ENCODE measurements around the gene GRK5. TPM values are rescaled to one million over a fixed set of nuclear protein-coding genes. Genes with fewer than 3 reads are reported as not detected.
A peak's percentile ranks its signal among the peaks of the same experiment; 100 is the strongest.

Gene GRK5
- total and polyA plus RNA-seq, 2 donors from 2014 or later, result 7.3 to 18.7 TPM

DNA sequence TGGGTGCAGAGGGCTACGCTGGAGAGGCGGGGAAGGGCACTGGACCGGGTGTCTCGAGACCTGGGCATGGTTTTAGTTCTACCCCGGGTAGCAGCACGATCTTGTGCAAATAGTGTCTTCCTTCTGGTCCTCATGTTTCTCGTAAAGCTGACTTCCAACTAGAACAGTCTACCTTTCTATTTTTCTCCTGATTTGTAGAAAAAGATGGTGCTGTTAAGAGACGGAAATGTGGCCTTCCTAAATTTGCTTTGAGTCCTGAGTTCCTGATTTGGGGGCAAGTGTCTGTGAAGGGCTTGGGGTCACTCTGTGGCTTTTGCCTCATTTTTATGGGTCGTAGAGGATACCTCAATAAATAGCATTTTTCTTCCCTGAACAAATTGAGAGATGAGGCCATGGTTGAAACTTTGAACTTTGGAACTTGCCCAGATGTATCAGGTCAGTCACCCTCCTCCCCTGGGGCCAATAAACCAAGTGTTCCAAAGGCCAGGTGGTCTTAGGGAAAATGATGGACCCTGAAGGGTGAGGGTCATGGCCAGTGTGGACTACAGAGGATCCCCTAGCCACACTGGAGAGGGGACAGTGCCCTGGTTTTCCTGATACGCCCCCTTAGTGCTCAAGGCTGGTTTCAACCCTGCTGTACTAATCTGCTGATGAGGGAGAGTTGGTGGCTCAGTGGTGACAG lies 45.2 kb downstream of the GRK5 start:
- H3K27me3 ChIP-seq (ENCODE audit: control insufficient read depth, insufficient read depth, low read length), result no peaks in the 10 kb centered on the region
- H3K9me3 ChIP-seq (ENCODE audit: control insufficient read depth in 2 of 3, insufficient read depth in 1 of 3, low read length in 3 of 3), result no peaks in the 10 kb centered on the region
- H3K27ac ChIP-seq (ENCODE audit: low read depth in 2 of 2, low read length in 2 of 2), result peak overlapping the region; percentile 53 to 81
- peak overlapping the region in 1 of 3 donors; percentile 41 for H3K9ac ChIP-seq (ENCODE audit: low read length in 3 of 3)
- no peaks in the 10 kb centered on the region for H3K36me3 ChIP-seq (ENCODE audit: control insufficient read depth in 2 of 3, insufficient read depth in 3 of 3, low read length in 3 of 3)
- no peak overlapping the region for H3K4me3 ChIP-seq (ENCODE audit: low read length in 3 of 3)
- peaks cover 0 to 26% (median 13%) of the 10 kb centered on the region in 3 donors for H3K4me1 ChIP-seq (ENCODE audit: control insufficient read depth in 2 of 3, insufficient read depth in 2 of 3, low read depth in 1 of 3, low read length in 3 of 3)
- TF ChIP-seq, protein P1, sequence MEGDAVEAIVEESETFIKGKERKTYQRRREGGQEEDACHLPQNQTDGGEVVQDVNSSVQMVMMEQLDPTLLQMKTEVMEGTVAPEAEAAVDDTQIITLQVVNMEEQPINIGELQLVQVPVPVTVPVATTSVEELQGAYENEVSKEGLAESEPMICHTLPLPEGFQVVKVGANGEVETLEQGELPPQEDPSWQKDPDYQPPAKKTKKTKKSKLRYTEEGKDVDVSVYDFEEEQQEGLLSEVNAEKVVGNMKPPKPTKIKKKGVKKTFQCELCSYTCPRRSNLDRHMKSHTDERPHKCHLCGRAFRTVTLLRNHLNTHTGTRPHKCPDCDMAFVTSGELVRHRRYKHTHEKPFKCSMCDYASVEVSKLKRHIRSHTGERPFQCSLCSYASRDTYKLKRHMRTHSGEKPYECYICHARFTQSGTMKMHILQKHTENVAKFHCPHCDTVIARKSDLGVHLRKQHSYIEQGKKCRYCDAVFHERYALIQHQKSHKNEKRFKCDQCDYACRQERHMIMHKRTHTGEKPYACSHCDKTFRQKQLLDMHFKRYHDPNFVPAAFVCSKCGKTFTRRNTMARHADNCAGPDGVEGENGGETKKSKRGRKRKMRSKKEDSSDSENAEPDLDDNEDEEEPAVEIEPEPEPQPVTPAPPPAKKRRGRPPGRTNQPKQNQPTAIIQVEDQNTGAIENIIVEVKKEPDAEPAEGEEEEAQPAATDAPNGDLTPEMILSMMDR (IDR thresholded peaks at IDR 0.05; ENCODE audit: borderline replicate concordance, extremely low read depth, insufficient read depth), result no peak
- FAIRE-seq, result no peak
- intact Hi-C loops (cut with DNase I), result no loop called here
- DNase-seq, result no peak

- Histone ChIP-seq H3K9me3 (ENCODE audit: control insufficient read depth in 2 of 3, insufficient read depth in 1 of 3, low read length in 3 of 3) (no peaks in the 10 kb centered on the region), H3K9ac (ENCODE audit: low read length in 3 of 3) (no peak overlapping the region), H3K27ac (ENCODE audit: low read depth in 2 of 2, low read length in 2 of 2) (peak overlapping the region; percentile 53 to 81), H3K36me3 (ENCODE audit: control insufficient read depth in 2 of 3, insufficient read depth in 3 of 3, low read length in 3 of 3) (no peaks in the 10 kb centered on the region), H3K27me3 (ENCODE audit: control insufficient read depth, insufficient read depth, low read length) (no peaks in the 10 kb centered on the region), H3K4me1 (ENCODE audit: control insufficient read depth in 2 of 3, insufficient read depth in 2 of 3, low read depth in 1 of 3, low read length in 3 of 3) (peaks cover 0 to 26% (median 13%) of the 10 kb centered on the region in 3 donors), H3K4me3 (ENCODE audit: low read length in 3 of 3) (no peak overlapping the region)
- DNase-seq, result peak; percentile 76 to 93 (median 84)
- FAIRE-seq, result no peak
- TF ChIP-seq, protein P1 (IDR thresholded peaks at IDR 0.05; ENCODE audit: borderline replicate concordance, extremely low read depth, insufficient read depth), result no peak
- intact Hi-C loops (cut with DNase I), result no loop called here
Observed at GRCh38 chr10:119253433-119254174, 46.2 kb downstream of the GRK5 start.

DNA sequence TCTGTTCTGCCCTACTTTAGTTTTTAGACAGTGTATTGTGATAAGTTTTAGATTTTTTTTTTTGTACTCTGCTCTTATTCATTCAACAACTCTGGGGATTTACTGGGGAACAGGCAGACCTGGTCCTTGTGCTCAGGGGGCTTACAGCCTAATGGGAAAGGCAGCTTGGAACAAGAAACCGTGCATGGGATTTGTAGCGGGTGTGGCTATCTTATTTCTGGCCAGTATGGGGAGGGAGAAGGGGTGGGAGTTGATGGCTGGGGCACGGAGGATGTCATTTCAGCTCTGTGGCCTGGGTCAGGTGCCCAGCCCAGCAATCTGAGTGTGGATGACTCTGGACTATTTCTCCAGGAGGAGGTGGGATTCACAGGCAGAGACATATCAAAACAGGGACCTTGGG lies 47.0 kb downstream of the GRK5 start:
- DNase-seq, result peak in 1 of 5 donors; percentile 40
- TF ChIP-seq, protein P1 (IDR thresholded peaks at IDR 0.05; ENCODE audit: borderline replicate concordance, extremely low read depth, insufficient read depth), result no peak
- intact Hi-C loops (cut with DNase I), result no loop called here
- H3K9ac ChIP-seq (ENCODE audit: low read length in 3 of 3), result no peak overlapping the region
- no peak overlapping the region for H3K4me3 ChIP-seq (ENCODE audit: low read length in 3 of 3)
- no peaks in the 10 kb centered on the region for H3K9me3 ChIP-seq (ENCODE audit: control insufficient read depth in 2 of 3, insufficient read depth in 1 of 3, low read length in 3 of 3)
- no peaks in the 10 kb centered on the region for H3K36me3 ChIP-seq (ENCODE audit: control insufficient read depth in 2 of 3, insufficient read depth in 3 of 3, low read length in 3 of 3)
- H3K27me3 ChIP-seq (ENCODE audit: control insufficient read depth, insufficient read depth, low read length), result no peaks in the 10 kb centered on the region
- H3K4me1 ChIP-seq (ENCODE audit: control insufficient read depth in 2 of 3, insufficient read depth in 2 of 3, low read depth in 1 of 3, low read length in 3 of 3), result peaks cover 0 to 26% (median 13%) of the 10 kb centered on the region in 3 donors
- FAIRE-seq, result no peak
- peak overlapping the region; percentile 53 to 81 for H3K27ac ChIP-seq (ENCODE audit: low read depth in 2 of 2, low read length in 2 of 2)
